HG02798 (cell line): ENCODE measurements around the gene SPATA9.

Experiments used
- ATAC-seq: cut with Tn5 transposase; IDR thresholded peaks from one replicate; pipeline ENCODE4 v1.9.1; 2021; ENCODE audit warnings: mild to moderate bottlenecking; ENCODE audit not compliant: unreplicated experiment, poor library complexity

Gene SPATA9

DNA sequence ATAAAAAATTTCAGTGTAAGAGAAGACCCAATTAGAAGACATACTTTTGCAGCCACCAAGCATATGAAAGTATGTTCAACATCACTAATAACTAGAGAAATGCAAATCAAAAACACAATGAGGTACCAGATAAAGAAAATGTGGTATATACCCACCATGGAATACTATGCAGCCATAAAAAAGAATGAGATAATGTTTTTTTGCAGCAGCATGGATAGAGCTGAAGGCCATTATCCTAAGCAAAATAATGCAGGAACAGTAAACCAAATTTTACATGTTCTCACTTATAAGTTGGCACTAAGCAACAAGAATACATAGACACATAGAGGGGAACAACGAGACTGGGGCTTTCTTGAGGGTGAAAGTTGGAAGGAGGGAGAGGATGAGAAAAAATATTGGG, 6.9 kb upstream of the SPATA9 start:
- no peak for ATAC-seq

DNA sequence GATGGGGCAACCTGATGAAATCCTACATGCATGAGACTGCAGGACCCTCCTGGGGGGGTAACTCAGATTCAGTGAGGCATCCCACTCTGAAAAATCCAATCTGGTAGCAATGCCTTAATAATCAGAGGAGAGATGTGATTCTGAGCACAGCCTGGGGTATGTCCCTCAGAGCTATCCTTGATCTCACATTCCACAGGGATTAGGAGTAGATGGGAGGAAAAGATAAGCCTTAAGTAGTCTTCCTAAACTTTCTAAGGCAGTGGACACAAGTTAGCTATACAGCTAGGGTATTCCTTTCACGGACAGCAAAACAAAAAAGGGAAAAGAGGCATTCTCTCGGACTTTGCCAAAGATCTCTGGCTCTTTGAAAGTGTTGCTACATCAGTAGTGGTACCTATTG, 3.9 kb upstream of the SPATA9 start:
- no peak for ATAC-seq

DNA sequence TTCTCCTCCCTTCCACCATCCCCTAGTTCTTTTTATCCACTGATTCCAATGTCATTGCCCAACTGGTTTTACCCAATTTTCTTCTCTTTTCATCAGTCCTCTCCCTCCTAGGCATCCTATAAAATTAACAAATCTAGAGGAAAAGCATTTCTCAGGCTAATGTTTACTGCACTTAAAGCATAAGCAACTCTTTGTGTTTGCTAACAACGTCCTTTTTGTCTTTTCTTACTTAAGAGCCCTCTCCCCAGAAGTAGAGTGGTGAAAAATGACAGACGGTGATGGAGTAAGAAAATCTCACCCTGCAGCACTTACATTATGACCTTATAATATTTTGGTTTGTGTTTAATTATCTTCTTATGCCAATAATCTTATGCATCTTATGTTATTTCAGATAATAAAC, 1.6 kb upstream of the SPATA9 start:
- no peak for ATAC-seq

DNA sequence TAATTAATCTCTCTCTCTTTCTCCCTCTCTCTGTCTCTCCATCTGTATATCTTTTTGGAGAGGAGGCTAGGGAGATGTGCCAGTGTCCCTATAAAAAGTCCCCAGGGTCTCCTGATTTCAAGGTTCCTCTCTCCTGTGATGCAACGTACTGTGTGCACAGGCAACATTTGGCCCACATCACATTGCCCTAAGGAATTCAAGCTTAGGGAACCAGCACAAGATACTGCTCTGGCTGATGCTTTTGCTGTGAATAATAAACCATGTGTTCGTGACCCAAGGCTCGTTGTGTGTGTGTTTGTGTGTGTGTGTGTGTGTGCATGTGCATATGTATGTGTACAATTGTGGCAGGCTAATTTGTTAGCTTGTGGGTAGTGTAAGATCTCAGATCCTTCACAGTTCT, 9.7 kb downstream of the SPATA9 start:
- no peak for ATAC-seq

DNA sequence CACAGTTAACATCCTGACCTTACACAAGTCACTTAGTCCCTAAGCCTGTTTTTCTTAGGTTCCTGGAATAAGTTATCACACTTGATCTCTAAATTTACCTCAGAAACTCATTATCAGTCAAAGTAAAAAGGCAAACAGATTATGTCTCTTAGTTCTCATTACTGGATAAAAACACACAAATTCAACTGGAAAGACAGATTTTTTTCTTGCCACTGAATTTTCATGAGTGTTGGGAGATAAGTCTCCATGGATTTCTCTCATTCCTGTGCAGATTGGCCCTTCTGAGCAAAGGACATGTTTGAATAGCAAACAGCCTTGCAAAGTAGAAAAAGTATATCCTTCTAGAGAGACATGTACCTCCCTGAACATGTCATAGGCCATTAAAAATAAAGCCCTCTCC, 10.2 kb downstream of the SPATA9 start:
- ATAC-seq = no peak

DNA sequence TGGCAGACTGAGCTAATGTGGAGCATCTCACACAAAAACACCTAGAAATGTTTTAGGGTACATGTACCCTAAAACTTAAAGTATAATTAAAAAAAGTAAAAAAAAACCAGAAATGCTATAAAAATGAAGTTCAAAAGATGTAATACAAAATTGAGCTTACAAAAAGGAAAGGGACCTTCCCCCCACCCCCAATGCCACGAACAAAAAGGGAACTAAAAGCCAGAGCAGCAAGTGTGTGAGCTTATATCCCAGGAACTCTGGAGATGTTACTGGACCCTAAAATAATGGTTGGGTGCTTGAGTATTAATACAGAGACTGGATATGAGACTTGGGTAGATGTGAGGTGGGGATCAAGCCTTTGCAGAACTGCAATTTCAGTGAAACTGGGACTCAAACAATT, 11.0 kb downstream of the SPATA9 start:
- no peak for ATAC-seq

DNA sequence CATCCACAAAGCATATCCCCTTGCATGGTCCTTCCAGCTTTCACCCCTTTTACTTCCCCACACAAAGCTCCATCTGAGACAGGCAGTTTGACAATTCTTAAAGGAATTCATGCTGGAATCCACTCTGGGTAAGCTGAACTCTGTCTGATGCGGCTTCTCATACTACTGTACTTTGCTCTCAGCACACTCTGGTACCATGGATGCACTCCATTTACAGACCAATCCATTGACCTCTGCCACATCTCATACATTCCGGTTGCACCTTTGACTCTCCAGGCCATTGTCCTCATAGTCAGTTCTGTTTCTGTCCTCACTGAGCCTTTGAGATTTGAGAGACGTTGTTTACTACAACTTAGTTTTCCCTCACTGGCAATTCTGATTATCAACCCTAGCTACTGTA, 12.2 kb downstream of the SPATA9 start:
- no peak for ATAC-seq

DNA sequence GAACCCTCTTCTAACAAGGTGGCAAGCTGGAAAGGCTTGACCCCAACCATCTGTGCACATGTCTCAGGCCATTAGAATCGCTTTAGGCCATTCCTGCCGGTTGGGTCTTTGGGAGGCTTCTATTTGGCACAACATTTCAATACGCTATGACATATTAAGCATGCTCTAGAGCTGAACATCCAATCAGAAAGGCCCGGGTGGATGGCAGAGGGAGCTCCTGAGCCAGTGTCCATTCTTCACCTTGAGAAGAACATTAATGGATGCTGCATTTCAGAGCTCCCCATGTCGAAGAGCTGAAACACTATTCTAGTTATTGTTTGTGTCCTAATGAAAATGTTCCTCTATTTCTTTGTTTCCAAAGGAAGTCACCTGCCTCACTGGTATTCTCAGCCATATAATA, 12.8 kb downstream of the SPATA9 start:
- no peak for ATAC-seq

DNA sequence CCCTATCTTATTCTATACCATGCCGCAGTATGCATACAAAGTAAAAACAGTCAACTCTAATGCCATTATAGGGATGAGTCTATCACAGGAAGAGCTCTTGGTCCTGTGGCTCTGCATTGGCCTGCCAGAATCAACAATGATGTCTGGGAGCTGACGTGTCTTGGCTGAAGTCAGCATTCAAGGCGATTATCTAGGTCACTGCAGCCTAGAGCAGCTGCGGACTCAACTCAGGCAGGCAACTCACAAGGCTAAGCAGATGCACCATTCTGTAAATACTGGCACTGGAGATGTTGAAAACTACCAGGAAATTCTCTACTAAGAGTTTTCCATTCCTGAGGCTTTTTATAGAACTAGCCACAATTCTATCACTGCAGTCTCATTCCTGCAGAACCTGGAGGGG, 13.3 kb downstream of the SPATA9 start:
- ATAC-seq = no peak

DNA sequence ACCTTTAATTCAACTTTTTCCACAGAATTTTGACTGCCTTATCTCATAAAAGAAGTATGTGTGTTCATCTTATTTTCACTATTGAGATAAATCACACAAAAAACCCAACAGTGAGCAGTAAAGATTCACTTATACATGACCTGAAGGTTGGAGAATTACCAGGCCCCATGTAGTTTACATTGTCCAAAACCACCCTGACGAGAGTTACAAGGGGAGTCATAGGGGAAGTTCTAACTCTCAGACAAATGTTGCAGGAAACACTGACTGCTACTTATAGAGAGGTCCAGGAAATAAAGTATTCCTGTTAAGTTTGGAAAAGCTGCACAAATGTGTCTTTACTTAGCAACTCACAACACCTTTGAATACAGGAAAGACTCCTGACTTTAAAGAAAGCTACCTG, 14.1 kb downstream of the SPATA9 start:
- no peak for ATAC-seq

DNA sequence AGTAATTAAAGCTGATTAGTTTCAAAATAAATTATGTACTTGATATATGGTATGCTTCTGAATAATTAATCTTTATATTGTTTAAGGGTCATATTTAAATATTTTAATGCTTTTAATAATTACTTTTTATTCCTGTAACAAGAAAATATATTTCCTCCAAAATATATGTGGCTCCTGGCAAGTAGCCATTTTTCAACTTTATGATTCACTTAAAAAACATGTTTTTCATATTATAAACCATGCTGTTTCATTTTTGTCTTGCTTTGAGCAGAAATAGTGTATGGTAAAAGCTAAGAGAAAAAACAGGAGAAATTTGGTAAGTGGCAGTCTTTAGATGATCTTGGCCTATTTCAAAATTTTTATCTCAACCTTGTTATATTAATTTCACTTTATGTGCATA, 14.6 kb downstream of the SPATA9 start:
- no peak for ATAC-seq

DNA sequence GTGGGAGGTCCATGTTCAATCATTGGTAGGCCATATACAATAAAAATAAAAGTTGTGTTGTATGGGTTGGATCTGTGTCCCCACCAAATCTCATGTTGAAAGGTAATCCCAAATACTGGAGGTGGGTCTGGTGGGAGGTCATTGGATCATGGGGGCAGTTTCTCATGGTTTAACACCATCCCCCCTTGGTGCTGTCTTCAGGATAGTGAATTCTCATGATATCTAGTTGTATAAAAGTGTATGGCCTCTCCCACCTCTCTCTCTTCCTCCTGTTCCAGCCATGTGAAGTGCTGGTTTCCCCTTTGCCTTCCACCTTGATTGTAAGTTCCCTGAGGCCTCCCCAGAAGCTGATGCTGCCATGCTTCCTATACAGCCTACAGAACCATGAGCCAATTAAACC, 15.1 kb downstream of the SPATA9 start:
- ATAC-seq = no peak

DNA sequence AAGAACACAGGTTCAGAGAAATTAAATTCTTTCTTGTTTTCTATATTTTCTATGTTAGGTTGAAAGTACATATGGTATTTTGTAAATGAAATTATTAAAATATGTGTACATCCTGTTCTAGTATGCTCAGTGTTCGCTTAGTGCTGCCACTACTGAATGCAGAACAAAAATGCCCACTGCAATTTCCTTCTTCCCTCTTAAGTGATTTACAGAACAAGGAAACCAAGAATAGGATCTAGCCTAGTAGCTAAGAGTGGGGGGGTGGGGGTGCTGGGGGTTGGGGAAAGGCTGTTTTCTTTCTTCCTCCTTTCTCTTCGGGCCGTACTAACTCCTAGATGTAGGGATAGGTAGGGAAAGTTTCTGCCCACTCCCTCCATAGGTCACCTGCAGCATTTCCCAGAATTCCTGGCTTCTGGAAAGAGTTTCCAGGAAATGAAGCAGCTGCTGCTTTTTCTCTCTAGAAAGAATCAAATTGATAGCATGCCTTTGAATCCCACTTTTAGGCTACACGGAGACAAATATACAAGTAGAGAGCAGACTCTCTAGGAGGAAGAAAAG, 15.7 kb downstream of the SPATA9 start:
- no peak for ATAC-seq

DNA sequence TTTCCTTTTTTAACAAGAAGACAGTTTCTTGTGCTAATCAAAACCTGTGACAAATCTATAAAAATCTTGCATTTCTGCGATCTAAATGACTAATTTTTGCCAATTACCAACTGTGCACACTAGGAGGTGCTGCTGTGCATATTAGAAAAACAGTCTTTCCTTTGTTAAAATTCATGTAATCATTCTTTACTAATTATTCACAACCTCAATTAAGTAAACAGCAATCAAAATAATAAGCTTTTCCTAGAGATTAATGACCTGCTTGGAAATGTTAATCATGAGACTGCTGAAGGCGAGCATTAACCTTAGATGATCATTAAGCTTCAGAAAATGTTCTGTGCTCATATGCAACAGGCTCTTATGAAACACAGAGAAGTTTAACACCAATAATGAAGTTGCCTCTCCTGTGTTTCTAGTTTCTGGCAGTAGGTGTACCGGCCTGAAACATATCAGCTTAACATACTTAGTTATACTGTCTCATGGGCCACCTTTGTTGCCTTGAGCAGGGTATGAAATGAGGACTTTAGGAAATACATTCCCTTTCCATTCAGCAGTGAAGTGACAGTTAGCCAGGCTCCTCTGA, 18.5 kb downstream of the SPATA9 start:
- no peak for ATAC-seq

DNA sequence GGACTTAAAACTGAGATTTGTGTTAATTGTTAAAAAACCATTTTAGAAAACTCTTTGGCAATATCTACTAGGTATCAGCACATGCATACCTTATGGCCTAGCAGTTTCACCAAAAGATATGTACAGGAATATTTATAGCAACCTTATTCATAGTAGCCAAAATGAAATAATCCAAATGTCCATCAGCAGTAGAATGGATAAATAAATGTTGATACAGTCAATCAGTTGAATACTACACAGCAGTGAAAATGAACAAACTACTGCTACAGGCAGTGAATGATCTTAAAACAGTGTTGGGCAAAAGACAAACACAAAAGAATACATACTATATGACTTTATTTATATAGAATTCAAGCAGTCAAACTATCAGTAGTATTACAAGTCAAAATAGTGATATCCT, 19.8 kb downstream of the SPATA9 start:
- ATAC-seq = no peak

DNA sequence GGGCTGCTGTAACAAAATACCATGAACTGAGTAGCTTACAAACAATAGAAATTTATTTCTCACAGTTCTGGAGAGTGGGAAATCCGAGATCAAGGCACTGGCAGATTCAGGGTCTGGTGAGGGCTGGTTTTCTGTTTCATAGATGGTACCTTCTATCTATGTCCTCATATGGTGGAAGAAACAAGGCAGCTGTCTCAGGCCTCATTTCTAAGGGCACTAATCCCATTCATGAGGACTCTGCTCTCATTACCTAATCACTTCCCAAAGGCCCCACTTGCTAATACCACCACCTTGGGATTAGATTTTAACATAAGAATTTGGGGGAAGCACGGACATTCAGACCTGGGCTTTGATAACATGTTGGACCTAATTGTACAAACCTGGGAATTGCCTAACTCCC, 22.7 kb downstream of the SPATA9 start:
- ATAC-seq = no peak

DNA sequence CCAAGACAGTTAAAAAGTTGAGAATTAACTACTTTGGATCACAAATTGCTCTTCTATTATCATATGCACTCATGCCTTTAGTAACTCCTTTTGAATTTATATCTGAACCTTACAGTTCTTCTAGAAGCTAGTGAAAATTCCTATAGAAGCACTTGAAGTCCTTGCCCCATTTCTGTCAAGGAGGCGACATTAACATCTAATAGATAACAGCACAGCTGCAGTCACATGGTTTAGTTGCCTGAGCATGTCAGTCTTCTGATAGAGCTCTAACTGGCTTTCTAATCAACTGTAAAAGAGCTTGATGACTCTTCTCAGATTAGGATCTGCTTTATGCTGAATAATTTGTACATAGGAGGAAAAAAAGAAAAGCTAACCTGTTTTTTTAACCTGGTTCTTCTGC, 27.2 kb downstream of the SPATA9 start:
- no peak for ATAC-seq

DNA sequence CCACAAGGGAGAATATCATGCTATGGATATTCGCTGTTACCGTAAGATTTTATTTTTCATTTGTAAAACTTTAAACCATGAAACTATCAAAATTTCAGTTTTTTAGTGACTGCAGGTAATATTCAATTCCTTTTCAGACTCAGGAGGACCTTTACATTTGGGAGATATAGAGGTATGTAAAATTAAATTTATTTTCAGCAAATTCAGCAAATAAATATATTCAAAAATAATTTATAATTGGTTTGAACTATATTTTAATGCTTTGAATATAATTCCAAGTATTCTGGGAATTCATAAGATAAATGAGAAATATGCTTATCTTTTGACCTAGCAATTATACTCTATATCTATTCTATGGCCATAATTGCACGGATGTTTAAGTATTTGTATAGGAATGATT, 28.6 kb downstream of the SPATA9 start:
- ATAC-seq = no peak

DNA sequence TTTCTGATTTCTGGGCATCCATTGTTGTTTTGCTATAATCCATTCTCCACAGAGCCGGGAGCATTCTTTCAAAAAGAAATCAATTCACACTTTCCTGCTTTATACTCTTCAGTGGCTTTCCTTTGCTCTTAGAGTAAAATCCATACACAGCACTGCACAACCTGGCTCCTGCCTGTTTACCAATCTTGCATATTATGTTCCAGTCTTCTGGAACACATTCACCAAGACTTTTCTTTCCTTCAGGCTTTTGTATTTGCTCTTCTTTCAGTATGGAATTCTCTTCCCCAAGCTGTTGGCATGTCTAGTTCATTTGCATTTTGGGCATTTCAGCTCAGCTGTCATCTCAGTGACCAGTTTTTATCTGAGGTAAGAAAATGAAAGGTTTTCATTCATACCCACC, 29.9 kb downstream of the SPATA9 start:
- ATAC-seq = no peak

DNA sequence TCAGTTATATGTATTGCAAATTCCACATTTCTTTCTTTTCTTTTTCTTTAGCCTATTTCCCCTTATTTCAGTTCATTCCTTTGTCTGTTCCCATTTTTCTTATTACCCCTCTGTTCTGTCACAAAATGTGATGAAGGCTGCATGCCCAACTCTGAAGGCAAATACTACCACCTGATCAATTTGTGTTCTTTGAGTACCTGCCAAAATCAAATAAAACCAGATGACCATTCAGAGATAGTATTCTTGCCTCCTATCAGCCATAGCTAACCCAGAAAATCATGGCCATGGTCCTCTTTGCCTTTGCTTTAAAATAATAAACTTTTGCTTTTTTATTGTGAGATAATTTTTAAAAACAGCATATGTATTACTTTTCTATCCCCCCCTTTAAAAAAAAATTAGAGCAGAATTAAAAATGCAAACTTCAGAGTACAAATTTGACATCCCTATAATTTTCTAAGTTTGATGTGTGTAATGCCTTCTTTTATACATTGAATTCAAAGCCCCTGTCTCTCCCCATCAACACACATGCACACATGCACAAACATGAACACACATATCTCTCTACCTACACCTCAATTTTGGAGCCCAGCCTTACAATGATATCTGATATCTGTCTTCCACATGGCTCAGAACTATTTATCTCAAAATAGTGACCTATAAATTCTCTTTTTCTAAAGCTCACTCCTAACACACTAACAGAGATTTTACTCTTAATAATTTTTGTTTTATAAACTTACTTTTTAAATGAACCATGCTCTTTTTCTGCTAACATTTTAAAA, 32.8 kb downstream of the SPATA9 start:
- no peak for ATAC-seq

DNA sequence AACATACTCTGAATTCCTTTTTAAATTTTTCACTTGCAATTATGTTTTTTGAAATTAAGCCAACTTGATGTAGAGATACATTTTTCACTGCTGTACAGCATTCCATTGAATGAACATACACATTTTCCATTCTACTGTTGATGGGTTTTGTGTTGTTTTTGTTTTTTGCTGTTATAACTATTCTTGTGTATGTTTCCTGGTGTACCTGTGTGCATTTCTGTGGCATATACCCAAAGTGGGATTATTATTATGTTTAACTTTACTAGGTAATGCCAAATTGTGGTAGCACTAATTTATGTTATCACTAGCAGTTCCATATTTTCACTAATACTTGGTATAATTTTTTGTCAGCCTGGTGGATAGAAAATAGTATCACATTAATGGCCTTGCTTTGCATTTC, 33.5 kb downstream of the SPATA9 start:
- no peak for ATAC-seq
